ENCODE data around the gene AGK.
"Not testable (repeated sequence)": the region's sequence is repeated elsewhere in the genome, so short reads cannot be mapped to it uniquely, and the experiment has no call there.

AGK gene

DNA sequence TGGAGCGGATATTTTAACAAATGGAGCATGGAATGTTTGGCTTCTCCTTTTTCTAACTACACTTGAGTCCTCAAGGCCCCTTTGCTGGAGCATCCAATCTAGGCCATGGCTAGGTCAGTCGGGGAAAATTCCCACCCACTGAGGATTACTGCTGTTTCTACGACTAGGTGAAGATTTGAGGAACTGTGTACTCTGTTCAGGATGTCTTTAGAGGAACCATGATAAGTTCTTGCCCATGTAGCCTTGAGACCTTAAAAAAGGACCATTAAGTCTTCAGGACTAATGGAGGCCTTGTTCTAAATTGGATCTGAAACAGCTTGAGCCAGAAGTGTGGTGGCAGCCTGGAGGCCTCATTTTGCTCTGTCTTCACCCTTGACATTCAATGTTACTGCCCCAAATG, 6.2 kb downstream of the AGK start:
- DNase-seq, result no peak

DNA sequence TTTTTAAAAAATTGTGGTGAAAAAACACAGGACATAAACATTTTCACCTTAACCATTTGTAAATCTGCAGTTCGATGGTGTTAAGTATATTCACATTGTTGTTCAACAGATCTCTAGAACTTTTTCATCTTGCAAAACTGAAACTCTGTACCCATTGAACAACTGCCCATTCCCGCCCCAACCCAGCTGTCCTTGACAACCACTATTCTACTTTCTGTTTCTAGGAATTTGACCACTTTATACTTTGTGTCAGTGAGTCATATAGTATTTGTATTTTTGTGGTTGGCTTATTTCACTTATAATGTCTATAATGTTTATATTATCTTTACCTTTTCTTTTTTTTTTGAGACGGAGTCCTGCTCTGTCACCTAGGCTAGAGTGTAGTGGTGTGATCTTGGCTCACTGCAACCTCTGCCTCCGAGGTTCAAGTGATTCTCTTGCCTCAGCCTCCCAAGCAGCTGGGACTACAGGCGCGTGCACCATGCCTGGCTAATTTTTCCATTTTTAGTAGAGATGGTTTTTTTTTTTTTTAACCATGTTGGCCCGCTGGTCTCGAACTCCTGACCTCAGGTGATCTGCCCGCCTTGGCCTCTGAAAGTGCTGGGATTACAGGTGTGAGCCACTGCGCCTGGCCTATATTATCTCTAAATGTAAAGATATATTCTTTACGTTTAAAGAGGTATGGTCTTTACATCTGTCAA, 6.8 kb downstream of the AGK start:
- not testable (repeated sequence) for DNase-seq

DNA sequence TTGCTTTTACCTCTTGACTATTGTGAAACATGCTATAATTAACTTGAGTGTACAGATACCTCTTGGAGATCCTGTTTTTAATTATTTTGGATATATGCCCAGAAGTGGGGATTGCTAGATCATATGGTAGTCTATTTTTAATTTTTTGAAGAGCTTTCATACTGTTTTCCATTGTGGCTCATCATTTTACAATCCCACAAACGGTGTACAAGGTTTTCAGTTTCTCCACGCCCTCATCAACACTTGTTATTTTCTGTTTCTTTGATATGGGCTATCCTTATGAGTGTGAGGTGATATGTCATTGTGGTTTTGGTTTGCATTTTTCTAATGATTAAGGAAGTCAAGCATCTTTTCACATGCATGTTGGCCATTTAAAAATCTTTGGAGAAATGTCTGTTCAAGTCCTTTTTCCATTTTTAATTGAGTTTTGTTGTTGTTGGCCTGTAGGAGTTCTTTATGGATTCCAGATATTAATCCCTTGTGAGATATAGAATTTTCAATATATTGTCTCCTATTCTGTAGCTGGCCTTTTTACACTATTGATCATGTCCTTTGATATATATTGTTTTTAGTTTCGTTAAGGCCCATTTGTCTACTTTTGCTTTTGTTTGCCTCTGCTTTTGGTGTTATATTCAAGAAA, 7.5 kb downstream of the AGK start:
- DNase-seq, result no peak

DNA sequence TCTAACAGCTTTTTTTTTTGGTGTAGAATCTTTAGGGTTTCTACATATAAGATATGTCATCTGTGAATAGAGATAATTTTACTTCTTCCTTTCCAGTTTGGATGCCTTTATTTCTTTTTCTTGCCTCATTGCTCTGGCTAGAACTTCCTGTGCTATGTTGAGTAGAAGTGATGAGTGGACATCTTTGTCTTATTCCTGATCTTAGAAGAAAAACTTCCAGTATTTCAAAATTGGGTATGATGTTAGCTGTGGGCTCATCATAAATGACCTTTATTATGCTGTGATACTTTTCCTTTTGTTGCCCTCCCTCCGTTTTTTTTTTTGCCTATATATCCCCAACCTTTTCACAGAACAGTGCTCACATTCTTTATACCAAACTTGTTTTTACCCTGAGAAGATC, 8.8 kb downstream of the AGK start:
- DNase-seq, result no peak

DNA sequence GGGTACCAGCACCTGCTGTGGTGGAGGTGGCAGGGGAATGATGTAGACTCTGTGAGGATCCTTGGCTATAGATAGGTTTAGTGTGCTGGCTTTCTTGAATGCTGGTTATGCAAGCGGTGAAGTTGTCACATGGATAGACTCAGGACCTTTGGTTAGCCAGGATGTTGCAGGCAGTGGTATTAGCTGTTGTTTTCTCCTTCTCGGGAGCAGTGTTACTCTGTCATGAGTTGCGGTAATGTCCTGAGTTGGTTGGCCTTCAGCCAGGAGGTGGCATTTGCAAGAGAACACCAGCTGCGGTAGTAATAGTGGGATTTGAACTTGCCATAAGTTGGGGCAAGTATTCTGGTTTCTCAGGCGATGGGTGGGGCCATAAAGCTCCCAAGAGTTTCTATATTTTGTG, 10.8 kb downstream of the AGK start:
- no peak for DNase-seq

DNA sequence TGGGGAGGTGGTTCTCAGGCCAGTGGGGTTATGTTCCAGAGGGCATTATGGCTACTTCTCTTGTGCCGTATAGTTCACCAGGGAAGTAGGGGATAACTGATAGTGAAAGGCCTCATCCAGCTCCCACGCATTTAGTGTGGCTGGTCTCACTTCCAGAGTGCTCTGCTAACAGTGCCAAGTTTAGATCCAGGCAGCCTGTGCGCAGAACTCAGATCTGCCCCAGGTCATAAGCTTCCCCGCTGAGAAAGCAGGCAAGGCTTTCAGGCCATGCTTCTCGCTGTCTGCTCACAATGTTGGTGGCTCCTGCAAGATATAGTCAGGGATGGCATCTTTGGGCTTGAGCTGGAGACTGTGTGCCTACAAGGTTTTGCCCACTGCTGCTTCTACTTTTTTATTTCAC, 11.3 kb downstream of the AGK start:
- DNase-seq, result no peak

DNA sequence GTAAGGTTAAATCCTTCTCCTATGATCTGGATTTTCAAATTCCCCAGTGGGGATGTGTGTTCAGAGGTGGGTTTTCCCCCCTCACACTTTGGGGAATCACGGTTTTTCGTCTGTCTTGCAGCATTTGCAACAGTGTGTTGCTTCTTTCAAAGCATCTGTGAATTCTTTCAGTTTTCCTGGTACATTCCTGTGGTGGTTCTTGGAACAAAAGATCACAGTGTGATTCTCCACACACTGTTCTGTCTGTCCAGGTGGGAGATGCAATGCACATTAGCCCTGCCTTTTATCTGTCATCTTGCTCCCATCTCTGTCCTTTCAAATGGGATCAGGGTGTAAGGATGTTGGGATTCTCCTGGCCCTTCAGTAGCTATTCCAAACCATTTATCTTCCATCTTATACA, 11.8 kb downstream of the AGK start:
- no peak for DNase-seq

DNA sequence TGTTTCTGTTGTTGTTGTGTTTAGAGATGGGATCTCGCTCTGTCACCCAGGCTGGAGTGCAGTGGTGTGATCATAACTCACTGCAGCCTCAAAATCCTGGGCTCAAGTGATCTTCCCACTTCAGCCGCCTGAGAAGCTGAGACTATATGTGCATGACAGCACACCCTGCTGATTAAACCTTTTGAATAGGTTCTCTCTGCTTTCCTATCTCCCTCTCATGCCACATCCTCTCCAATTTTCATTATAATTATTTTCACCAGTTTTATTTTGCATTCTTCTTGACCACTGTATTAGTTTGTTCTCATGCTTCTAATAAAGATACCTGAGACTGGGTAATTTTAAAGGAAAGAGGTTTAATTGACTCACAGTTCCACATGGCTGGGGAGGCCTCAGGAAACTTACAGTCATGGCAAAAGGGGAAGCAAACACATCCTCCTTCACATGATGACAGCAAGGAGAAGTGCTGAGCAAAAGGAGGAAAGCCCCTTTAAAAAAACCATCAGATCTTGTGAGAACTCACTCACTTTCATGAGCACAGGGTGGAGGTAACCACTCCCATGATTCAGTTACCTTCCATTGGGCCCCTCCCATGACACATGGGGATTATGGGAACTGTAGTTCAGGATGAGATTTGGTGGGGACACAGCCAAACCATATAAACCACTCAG, 12.9 kb downstream of the AGK start:
- DNase-seq, result no peak

DNA sequence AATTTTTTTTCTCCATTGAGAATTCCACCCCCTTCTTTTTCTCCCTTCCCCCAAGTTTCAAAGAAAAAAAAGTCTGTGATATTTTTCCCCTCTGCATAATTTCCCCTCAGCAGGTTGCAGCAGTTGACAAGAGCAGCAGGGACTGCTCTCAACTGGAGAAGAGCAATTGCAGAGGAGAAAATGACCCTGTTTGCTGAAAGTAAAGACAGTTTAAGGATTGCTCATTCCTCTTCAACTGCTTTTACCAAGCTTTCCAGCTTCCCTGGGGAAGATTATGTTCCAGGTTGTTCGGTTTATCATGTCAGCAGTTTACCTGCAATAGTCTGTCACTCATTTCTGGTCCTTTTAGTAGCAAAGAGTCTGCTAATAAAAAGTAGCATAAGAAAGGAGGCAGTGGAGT, 16.2 kb downstream of the AGK start:
- DNase-seq, result no peak

DNA sequence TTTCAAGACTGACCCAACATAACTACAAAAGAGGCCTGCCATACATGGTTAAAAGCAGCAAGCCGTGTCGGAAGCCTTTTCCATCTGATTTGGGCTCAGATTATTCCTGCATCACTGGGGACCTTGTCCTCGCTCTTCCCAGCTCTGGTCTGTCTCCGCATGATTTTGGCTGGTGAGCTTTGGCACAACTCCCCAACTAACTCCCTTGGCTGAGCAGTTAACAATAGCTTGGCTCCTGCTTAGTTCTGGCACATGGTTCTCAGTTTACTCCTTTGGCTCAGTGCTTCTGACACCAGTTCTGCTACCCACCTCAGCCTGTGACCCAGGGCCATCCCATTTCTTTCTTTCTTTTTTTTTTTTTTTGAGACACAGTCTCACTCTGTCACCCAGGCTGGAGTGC, 17.0 kb downstream of the AGK start:
- DNase-seq, result no peak

DNA sequence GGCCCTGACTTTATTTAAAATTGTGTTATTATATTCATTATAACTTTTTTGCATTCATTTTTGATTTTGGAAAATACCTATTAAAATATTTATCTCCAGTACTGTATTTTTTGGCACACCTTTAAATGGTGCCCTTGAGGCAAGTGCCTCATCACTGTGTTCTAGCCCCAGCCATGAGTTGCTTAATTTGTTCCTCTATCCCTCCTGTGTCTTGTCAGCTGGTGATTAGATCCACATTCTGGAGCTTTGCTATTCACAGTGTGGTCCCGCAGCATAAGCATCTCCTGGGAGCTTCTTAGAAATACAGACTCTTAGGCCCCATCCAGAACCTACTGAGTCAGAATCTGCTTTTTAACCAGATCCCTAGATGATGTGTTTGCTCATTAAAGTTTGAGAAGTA, 19.8 kb downstream of the AGK start:
- no peak for DNase-seq

DNA sequence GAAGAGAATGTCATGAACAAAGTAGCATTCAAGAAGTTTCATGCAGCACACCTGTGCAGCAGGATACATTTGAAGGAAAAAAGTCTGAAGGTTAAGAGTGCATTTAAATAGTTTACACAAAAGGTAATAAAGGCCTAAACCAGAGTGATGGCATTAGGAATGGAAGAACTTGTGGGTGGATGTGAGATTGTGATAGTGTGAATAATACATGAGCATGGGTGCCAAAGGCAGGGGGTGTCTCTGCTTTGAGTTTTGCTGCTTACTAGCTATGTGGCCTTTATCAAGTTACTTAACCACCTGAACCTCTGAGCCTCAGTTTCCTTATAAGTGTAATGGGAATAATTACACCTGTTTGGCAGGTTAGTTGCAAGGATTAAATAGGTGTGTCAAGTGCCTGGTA, 21.0 kb downstream of the AGK start:
- no peak for DNase-seq

DNA sequence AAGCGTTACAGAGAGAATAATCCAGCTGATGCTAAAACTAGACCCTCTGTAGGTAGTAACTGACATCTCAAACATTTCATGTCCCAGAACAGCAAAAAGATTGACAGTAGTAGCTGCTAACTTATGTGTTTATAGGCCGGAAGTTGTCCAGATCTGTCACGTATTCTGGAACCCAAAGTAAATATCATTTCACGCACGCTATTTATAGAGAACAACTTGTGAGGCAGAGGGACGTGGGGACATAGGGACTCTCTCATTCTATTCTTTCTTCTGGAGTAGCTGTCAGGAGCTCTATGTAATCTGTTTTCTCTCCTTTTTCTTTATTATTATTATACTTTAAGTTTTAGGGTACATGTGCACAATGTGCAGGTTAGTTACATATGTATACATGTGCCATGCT, 22.3 kb downstream of the AGK start:
- DNase-seq, result no peak

DNA sequence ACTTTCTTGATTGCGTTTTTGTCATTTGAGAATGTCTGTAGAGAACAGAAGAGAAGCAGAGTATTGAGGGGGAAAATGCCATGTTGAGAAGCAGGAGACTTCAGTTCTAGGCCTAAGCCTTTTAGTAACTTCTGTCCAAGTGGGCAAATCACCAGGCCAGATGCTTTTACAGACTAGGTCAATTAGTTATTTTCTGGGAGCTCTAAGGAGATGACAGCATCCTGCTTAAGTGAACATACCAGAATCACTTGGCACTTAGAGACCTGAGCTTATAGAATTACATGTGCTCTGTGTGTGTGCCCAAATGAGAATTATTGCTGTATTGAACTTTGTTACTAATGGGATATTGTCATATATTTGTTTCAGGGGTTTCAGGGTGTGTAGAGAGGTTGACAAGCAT, 24.0 kb downstream of the AGK start:
- no peak for DNase-seq

DNA sequence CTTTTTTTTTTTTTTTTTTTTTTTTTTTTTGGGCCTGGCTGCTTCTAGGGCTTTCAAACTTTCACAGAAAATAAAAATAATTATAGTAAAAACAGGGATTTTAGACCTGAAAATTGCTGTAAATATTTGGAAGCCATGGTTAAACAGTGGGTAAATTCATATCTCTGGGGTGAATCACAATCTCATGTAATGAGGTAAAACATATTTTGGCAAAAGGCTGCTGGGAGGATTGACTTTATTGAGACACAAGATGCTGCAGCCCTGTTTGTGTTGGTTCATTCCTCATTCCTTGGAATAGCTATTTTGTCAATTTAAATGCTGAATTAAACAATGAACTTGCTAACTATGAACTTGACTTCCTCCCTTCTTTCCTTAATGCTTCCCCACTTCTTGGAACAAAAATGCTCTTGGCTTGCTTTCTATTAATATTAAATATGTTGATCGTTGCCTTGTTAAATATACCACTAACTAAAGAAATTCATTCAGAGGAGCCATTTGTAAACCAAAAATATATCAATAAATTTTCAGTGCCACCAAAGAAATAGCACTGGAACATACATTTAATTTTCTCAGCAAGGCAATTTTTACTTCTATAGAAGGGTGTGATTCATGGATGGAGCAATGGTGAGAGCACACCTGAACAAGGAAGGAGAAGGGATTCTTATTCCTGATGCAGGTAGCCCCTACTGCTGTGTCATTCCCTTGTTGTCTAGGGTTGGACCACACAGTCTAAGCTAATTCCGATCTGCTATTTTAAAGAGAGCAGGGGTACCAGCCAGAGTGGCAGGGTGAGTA, 24.6 kb downstream of the AGK start:
- DNase-seq, result no peak

DNA sequence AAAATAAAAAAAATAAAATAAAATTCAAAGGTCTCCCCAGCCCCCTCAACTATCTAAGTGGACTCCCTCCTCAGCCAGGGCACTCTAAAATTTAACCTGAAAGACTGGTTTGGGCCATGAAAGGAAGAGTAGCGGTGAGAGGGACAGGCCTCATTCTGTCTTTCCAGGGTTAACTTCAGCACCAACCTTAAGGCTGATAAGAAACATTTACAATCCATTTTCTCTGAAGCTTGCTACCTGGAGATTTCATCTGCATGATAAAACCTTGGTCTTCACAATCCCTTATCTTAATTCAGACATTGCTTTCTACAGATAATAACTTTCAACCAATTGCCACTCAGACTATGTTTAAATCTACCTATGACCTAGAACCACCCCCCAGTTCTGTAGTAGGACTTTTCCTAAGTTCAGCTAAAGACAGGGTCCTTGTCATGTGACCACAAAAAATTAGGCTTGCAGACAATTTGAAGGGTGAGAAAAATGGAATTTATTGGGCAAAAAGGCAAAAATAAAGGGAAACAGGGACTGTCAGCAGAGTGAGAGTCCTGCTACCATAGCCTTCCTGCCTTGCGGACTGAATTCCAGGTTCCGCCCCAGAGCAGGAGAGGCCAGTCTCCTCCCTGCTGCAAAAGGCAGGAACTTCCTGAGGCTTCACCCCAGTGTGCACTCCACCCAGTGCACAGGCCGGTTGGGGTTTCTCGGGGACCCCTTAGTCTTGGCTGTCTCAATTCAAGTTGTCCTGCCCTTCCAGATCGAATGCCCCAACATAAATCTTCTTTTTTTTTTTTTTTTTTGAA, 26.0 kb downstream of the AGK start:
- no peak for DNase-seq

DNA sequence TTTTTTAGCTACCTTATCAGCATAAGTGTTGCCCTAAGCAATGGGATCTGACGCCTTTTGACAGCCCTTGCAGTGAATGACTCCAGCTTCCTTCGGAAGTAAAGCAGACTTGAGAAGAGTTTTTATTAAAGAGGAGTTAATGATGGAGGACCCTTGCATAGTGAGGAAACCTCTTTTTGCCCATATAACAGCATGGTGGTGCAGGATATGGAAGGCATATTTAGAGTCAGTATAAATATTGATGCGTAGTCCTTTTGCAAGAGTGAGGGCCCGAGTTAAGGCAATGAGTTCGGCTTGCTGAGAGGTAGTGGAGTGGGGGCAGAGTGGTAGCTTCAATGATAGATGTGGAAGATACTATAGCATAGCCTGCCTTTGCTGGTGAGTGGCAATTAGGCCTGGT, 28.7 kb downstream of the AGK start:
- not testable (repeated sequence) for DNase-seq

DNA sequence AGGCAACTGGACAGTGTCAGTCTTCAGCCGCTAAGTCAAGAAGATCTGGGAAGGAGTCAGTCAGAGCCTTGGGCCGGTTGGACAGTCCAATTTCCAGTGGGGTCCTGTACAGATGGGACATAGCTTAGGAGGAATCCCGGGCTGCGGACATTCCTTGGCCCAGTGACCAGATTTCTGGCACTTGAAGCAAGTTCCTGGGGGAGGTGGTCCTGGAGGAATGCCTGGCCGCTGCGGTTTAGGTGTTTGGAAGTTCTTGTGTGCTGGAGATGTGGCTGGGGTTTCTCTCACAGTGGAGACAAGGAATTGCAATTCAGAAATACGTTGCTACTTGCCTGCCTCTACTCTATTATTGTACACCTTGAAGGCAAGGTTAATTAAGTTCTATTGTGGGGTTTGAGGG, 30.9 kb downstream of the AGK start:
- not testable (repeated sequence) for DNase-seq

DNA sequence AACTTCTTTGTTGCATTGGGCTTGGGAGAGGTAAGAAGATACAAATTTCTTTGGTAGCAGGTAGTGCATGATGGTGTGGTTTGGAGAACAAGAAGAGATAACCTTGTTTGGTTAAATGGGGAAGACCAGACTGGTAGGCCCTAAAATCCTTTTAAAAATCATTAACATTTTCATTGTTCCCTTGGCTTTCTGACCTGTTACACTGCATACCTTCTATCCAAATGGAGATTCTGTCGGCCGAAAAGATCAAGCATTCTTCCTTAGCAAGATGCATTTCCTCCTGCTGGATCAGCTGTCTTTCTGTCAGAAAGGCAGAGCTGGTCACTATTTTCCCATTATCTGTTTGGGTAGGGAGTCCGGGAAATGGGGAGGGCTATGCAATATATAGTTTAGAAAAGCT, 33.7 kb downstream of the AGK start:
- no peak for DNase-seq

DNA sequence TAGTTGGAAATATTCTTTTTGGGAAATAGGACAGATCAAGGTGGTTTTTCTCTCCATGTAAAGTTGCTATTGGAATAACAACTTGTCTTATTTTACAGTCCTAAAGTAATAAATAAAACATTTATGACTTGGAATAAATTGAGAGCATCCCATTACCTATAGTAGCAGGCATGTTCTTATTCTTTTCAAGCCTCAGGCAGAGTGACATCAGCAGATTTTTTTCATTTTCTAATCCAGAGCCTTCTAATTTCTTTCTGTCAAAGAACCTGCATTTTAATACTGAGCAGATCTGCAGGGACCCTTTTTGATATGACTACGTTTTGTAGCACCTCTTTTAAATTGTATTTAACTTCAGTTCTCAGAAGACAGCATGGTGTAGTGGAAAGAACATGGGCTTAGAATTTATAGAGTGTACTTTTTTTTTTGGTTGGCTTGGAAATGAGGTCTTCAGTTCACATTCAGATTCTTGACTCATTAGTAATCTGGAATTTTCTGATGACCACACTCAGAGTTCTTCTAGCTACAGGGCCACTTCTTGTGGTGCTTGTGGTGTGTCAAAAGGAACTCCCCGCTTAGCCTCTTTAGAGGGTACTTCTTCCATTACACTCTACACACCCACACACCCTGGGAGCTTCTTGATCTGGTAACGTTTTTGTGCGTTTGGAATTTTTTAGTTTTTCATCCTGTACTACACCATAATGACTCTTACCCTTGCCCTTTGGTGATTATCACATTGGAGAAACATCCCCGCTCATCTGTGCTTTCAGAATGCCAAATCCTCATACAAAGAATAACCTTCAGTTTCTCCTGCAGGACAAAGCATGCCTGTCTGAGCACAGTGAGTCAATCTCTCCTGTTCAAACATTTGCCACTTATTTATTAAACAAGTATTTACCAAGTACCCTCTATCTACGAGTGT, 34.6 kb downstream of the AGK start:
- no peak for DNase-seq

DNA sequence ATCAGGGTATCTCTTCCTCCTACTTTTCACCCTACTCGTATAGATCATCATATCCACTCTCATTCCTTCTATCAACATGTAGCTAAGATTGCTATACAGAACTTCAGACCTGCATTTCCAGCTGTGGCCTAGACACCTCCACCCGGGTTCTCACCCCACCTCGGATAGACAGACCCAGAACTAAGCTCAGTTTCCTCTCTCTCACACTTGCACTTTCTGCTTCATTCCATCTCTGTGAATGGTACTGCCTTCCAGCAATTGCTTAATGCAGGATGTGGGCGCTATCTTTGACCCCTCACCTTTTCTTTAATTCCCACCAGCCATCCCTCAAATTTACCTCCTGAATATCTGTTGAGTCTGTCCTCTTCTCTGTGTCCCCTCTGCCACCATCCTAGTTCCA, 35.7 kb downstream of the AGK start:
- DNase-seq, result no peak

DNA sequence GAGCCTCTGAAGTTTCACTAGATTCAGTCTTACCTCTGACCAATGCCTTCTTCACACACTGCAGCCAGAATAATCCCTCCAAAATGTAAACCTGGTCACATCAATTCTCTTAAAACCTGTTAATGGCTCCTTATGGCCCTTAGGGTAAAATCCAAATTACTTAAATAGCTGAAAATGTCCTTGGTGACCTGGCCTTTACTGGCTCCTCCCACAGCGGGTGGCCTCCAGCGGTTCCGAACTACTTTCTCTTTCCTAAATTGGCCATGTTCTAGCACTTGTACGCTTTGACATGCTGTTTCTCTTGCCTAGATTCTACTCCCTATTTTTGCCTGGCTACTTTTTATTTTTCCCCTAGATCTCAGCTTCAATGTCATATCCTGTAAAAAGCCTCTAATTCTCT, 36.1 kb downstream of the AGK start:
- no peak for DNase-seq

Data from SIG-M5 (cell line).